Keratinocyte (primary cell): Measurements from ENCODE around the gene ISYNA1.

ENCODE experiments used
- EZH2 ChIP-seq: IDR thresholded peaks from one replicate; pipeline ENCODE4 v1.6.1; 2012; ENCODE audit warnings: inconsistent platforms, mild to moderate bottlenecking, low read length, moderate library complexity
- TF ChIP-seq, protein P1 (sequence below), 3 experiments: IDR thresholded peaks in 1 of 3; conservative IDR thresholded peaks in 1 of 3; optimal IDR thresholded peaks in 1 of 3; 2 replicates in 2 of 3; 3 replicates in 1 of 3; pipeline versions ENCODE3 to v1.5.1; 2011; ENCODE audit warnings: low read length in 3 of 3, mild to moderate bottlenecking in 3 of 3, moderate library complexity in 2 of 3, control low read depth in 1 of 3, inconsistent platforms in 1 of 3; ENCODE audit not compliant: insufficient read depth in 2 of 3; ENCODE audit errors: extremely low read depth in 1 of 3

DNA sequence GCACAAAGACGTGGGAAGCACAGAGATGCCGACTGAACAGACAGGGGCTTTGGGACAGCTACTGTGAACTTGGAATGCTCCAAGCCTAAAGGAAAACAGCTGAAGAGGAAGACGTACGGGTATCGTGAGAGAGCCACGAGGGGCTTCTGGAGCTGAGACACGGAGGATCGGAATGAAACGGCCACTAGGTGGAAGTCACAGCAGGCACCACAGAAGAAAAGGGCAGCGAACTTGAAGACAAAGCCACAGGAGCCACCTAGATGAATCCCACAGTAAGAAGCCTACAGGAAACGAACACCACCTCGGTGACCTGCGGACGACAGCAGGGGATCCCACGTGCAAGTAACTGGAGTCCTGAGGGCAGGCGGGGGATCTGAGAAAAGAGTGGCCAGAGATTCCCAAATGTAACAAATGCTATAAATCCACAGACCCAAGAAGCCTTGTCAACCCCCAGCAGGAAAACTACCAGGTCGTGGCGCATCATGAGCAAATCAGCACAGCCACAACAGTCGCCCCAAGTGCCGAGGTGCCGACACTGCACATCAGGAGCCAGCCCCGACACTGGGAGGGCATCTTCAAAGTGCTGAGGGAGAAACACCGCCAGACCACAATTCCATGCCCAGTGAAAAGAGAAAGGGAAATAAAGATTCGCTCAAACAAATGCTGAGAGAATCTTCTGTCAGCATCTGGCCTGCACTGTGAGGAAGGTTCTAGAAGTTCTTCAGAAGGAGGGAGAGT, 39.3 kb upstream of the ISYNA1 start:
- TF ChIP-seq, protein P1, sequence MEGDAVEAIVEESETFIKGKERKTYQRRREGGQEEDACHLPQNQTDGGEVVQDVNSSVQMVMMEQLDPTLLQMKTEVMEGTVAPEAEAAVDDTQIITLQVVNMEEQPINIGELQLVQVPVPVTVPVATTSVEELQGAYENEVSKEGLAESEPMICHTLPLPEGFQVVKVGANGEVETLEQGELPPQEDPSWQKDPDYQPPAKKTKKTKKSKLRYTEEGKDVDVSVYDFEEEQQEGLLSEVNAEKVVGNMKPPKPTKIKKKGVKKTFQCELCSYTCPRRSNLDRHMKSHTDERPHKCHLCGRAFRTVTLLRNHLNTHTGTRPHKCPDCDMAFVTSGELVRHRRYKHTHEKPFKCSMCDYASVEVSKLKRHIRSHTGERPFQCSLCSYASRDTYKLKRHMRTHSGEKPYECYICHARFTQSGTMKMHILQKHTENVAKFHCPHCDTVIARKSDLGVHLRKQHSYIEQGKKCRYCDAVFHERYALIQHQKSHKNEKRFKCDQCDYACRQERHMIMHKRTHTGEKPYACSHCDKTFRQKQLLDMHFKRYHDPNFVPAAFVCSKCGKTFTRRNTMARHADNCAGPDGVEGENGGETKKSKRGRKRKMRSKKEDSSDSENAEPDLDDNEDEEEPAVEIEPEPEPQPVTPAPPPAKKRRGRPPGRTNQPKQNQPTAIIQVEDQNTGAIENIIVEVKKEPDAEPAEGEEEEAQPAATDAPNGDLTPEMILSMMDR (optimal IDR thresholded peaks at IDR 0.05 in 1 of 3, IDR thresholded peaks at IDR 0.05 in 1 of 3, conservative IDR thresholded peaks at IDR 0.05 in 1 of 3; ENCODE audit: extremely low read depth in 1 of 3, insufficient read depth in 2 of 3, low read length in 3 of 3), result no peak
- TF ChIP-seq EZH2, result no peak
